Cardiac fibroblast (primary cell): ENCODE data around the gene ATP11A.

Experiments
- DNase-seq, 2 donors: peaks; one replicate each; pipeline versions ENCODE4 v3.0.0 to v3.0.0-alpha.2; 2010; ENCODE audit warnings: low read depth in 2 of 2
- H3K4me3 ChIP-seq, 2 donors: replicated peaks in 1 of 2; 1 replicate in 1 of 2; 2 replicates in 1 of 2; pipeline ENCODE4 v1.5.1; 2011; ENCODE audit warnings: low read depth in 2 of 2, low read length in 2 of 2, mild to moderate bottlenecking in 2 of 2, moderate library complexity in 1 of 2
- TF ChIP-seq, protein P1 (sequence below): IDR thresholded peaks from one replicate; pipeline ENCODE4 v1.5.1; 2011; ENCODE audit warnings: low read depth, mild to moderate bottlenecking, low read length, inconsistent platforms

ATP11A gene

GRCh38 chr13:112754281-112755025 is 64.6 kb downstream of the ATP11A start:
- no peak overlapping the region for H3K4me3 ChIP-seq
- TF ChIP-seq, protein P1, sequence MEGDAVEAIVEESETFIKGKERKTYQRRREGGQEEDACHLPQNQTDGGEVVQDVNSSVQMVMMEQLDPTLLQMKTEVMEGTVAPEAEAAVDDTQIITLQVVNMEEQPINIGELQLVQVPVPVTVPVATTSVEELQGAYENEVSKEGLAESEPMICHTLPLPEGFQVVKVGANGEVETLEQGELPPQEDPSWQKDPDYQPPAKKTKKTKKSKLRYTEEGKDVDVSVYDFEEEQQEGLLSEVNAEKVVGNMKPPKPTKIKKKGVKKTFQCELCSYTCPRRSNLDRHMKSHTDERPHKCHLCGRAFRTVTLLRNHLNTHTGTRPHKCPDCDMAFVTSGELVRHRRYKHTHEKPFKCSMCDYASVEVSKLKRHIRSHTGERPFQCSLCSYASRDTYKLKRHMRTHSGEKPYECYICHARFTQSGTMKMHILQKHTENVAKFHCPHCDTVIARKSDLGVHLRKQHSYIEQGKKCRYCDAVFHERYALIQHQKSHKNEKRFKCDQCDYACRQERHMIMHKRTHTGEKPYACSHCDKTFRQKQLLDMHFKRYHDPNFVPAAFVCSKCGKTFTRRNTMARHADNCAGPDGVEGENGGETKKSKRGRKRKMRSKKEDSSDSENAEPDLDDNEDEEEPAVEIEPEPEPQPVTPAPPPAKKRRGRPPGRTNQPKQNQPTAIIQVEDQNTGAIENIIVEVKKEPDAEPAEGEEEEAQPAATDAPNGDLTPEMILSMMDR = no peak
- DNase-seq = no peak

DNA sequence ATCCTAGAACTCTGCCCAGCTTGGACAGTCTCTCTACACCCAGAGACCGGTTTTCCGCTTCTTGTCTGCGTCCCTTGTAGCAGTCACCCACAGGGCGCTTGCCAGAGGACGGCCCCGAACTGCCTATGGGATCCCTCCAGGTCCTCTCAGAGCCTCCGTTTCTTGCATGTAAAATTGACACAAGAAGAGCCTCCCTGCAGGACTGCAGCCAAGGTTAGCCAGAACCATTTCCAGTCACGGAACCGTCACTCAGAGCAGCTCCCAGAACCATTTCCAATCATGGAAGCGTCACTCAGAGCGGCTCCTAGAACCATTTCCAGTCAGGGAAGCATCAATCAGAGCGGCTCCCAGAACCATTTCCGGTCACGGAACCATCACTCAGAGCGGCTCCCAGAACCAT is 65.5 kb downstream of the ATP11A start:
- TF ChIP-seq, protein P1 = no peak
- no peak for DNase-seq
- no peak overlapping the region for H3K4me3 ChIP-seq

GRCh38 chr13:112756081-112756480 is 66.2 kb downstream of the ATP11A start:
- H3K4me3 ChIP-seq = no peak overlapping the region
- TF ChIP-seq, protein P1 = no peak
- no peak for DNase-seq

DNA sequence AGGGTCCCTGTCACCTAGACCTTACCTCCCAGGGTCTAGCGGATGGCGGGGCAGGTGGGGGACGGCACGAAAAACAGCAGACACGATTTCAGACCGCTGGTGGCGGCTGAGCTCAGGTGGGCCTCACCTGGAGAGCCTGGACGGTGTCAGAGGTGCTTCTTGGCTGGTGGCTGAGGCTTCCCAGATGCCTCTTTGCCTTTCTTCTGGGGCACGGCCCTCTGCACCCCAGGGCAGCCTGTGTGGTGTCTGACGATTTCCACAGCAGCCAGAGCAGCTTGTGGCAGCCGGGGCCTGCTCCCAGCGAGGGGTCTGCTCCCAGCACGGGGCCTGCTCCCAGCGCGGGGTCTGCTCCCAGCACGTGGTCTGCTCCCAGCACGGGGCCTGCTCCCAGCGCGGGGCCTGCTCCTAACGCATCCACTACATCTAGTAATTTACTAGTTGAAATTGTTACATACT is 66.7 kb downstream of the ATP11A start:
- TF ChIP-seq, protein P1 = no peak
- DNase-seq = no peak
- H3K4me3 ChIP-seq = no peak overlapping the region

GRCh38 chr13:112756967-112757758 is 67.3 kb downstream of the ATP11A start:
- DNase-seq = no peak
- TF ChIP-seq, protein P1 = no peak
- no peak overlapping the region for H3K4me3 ChIP-seq

GRCh38 chr13:112757759-112758086 is 67.9 kb downstream of the ATP11A start:
- no peak for DNase-seq
- H3K4me3 ChIP-seq = no peak overlapping the region
- TF ChIP-seq, protein P1 = no peak
